GM12872 (cell line): Measurements from ENCODE around the gene DTNA.
A peak's percentile ranks its signal among the peaks of the same experiment; 100 is the strongest.

Source experiments
- CTCF ChIP-seq: IDR thresholded peaks from 3 replicates; pipeline ENCODE4 v1.5.1; 2011; ENCODE audit warnings: low read depth, mild to moderate bottlenecking, low read length, moderate library complexity; ENCODE audit not compliant: insufficient read depth

The DTNA gene

GRCh38 chr18:34817636-34818035 lies 107.5 kb downstream of the DTNA start:
- TF ChIP-seq CTCF: no peak

GRCh38 chr18:34818064-34818463 lies 108.0 kb downstream of the DTNA start:
- no peak for TF ChIP-seq CTCF

GRCh38 chr18:34820360-34821065 lies 110.4 kb downstream of the DTNA start:
- TF ChIP-seq CTCF: no peak

- TF ChIP-seq CTCF: peak; percentile 15; the same call in 1 of the 3 replicates
Observed at GRCh38 chr18:34821669-34822210, 111.6 kb downstream of the DTNA start.

DNA sequence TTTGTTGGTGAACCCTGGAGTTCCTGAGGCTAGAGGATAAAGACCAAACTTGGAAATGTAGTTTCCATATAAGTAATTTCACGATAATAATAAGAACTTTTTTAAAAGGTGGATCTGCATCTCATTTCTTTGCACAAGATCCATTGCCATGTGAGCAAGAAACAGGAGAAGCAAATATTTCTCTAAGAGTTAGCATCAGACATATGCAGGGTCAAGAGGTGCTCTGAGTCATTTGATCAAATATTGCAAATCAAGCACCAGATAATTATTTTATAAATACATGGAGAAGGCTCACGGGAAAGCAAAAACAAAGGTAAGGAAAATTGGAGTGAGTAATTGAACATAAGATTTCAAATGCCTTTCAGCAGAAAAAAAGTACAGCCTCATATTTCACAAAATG lies 118.0 kb downstream of the DTNA start:
- TF ChIP-seq CTCF: no peak

DNA sequence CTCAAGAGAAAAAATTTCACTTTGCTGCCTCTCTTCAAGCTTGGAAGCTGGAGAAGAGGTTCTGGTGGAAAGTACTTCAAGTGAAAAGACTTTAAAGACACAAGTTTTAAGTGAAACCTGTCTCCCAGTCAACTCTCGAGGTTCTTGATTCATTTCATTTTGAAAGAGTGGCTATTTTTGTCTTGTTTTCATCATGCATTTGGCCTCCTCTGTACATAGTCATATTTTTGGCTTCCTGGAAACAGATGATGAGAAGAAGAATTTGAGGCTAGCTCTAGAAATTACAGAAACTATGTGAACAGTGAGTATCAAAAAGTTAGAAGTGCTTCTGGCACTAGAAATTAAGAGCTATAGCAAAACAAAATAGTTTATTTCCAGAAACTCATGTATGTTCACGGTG lies 124.8 kb downstream of the DTNA start:
- no peak for TF ChIP-seq CTCF

- no peak for TF ChIP-seq CTCF
Observed at GRCh38 chr18:34835466-34835865, 125.4 kb downstream of the DTNA start.
